Fibroblast of lung (primary cell): ENCODE measurements around the gene C1QTNF1.
"Not testable (repeated sequence)": the region's sequence is repeated elsewhere in the genome, so short reads cannot be mapped to it uniquely, and the experiment has no call there.

Experiments used
- CTCF ChIP-seq, 2 donors: IDR thresholded peaks in 1 of 2; conservative IDR thresholded peaks in 1 of 2; 1 replicate in 1 of 2; 2 replicates in 1 of 2; pipeline ENCODE4 v1.5.1; 2011 to 2012; ENCODE audit warnings: low read length in 2 of 2, control low read depth in 1 of 2, inconsistent platforms in 1 of 2, low read depth in 1 of 2, mild to moderate bottlenecking in 1 of 2
- EZH2 ChIP-seq: IDR thresholded peaks from 2 replicates; pipeline ENCODE4 v1.5.1; 2012; ENCODE audit warnings: low read length, control low read depth, mild to moderate bottlenecking; ENCODE audit errors: missing control alignments

GRCh38 chr17:79030636-79031035 lies 6.7 kb downstream of the C1QTNF1 start:
- not testable (repeated sequence) for TF ChIP-seq CTCF (conservative IDR thresholded peaks at IDR 0.05 in 1 of 2, IDR thresholded peaks at IDR 0.05 in 1 of 2; ENCODE audit: low read depth in 1 of 2, low read length in 2 of 2); EZH2
